ENCODE measurements around the gene NSG2. TPM values are rescaled to one million over a fixed set of nuclear protein-coding genes. Genes with fewer than 3 reads are reported as not detected.
A peak's percentile ranks its signal among the peaks of the same experiment; 100 is the strongest.

NSG2 gene
- polyA plus RNA-seq (2012; ENCODE audit: insufficient read depth, insufficient read length, low read depth) = 325 TPM

DNA sequence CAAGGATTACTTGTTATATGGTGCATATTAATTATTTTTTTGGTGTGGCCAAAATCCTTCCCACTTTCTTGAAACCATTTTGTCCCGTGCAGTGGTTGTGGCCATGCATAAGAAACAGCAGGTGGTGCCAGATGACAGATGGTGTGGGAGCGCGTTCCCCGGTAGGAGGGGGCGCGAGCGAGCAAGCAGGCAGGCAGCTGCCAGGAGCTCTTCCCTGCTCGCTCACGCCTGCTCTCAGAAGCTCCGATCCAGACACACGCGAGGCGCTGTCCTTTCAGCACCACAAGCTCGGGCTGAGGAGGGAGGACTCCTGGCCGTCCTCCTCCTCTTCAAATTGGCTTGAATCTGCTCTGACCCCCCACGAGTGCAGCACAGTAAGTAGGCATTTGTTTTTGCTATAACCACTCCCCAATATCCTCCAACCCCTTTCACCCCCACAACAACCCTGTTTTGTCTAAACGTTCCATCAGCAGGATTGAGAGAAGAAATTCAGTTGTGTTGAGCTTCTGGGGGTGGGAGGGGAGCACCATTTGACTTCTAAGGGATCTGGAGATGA lies at the start of gene NSG2:
Gene NSG2, plus strand, starts transcription at position 237 of the 556 bp plus-strand sequence. CDS start 1,050 bp downstream, outside the sequence.
- Histone ChIP-seq H3K4me1 (peaks cover 15% of the 10 kb centered on the region), H3K36me3 (peaks cover 41% of the 10 kb centered on the region), H3K4me3 (ENCODE audit: low read depth, low read length) (peak within 1 kb of the TSS; percentile 96), H3K27me3 (no peaks in the 10 kb centered on the region), H3K9me3 (no peaks in the 10 kb centered on the region)
- TF ChIP-seq, protein P1, sequence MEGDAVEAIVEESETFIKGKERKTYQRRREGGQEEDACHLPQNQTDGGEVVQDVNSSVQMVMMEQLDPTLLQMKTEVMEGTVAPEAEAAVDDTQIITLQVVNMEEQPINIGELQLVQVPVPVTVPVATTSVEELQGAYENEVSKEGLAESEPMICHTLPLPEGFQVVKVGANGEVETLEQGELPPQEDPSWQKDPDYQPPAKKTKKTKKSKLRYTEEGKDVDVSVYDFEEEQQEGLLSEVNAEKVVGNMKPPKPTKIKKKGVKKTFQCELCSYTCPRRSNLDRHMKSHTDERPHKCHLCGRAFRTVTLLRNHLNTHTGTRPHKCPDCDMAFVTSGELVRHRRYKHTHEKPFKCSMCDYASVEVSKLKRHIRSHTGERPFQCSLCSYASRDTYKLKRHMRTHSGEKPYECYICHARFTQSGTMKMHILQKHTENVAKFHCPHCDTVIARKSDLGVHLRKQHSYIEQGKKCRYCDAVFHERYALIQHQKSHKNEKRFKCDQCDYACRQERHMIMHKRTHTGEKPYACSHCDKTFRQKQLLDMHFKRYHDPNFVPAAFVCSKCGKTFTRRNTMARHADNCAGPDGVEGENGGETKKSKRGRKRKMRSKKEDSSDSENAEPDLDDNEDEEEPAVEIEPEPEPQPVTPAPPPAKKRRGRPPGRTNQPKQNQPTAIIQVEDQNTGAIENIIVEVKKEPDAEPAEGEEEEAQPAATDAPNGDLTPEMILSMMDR (IDR thresholded peaks at IDR 0.05; ENCODE audit: low read depth, low read length) = peak; percentile 99
- DNase-seq = peak; percentile 94

DNA sequence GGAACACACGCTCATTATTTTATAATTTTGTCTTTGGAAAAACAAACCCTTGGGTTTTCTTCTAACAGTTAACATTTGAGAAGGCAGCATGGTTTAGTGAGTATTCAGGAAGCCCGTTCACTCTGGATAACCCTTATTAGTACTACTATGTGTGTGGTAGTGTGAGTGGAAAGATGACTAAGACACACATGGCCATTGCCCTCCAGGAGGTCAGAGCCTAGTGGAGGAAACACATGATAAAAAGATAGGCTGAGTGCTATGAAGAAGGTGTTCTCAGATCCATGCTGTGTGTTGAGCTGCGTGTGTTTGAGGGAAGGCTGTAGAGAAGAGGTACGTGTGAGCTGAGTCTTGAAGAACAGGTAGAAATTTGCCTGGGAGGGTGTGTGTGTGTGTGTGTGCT lies 48.2 kb upstream of the NSG2 start:
- Histone ChIP-seq H3K9me3 (no peaks in the 10 kb centered on the region), H3K36me3 (no peaks in the 10 kb centered on the region), H3K4me3 (ENCODE audit: low read depth, low read length) (no peak overlapping the region), H3K27me3 (no peaks in the 10 kb centered on the region; the same call in 1 of the 2 replicates), H3K4me1 (no peaks in the 10 kb centered on the region)
- TF ChIP-seq, protein P1 (IDR thresholded peaks at IDR 0.05; ENCODE audit: low read depth, low read length) = no peak
- DNase-seq = no peak

DNA sequence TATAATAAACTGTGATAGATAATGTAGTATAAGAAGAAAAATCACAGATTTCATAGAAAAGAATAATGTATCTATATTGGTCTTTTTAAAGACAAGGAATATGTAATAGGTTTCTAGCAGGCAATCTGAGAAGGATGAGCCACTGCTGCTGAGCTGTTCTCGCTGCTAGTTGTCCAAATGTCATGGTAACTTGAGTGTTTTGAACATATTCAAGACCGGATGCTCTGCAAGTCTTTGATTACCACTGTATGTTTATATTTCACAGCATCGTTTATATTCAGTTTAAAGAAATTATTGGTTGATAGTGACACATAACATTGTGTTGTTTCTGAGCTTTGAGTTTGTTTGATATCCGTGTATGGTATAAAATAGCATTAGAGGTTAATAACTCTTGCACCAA lies 47.0 kb upstream of the NSG2 start:
- Histone ChIP-seq H3K36me3 (no peaks in the 10 kb centered on the region), H3K27me3 (no peaks in the 10 kb centered on the region; the same call in 1 of the 2 replicates), H3K9me3 (no peaks in the 10 kb centered on the region), H3K4me1 (no peaks in the 10 kb centered on the region), H3K4me3 (ENCODE audit: low read depth, low read length) (no peak overlapping the region)
- TF ChIP-seq, protein P1 (IDR thresholded peaks at IDR 0.05; ENCODE audit: low read depth, low read length) = no peak
- no peak for DNase-seq

DNA sequence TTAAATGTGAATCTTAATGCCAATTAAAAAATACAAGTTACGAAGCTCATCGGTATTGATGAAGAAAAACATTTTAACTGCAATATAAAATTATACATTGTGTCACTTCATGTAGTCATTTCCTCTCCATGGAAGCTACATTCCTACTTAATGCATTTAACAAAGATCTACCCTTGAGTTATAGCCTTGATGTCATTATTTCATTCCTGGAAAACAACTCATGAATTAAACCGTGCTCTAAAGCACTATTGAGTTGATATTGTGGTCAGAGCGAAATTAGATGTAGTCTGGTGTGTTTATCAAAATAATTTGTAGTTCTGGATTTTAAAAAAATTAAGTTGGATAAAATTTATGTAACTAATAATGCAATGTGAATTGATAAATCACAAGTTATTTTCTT lies 45.4 kb upstream of the NSG2 start:
- Histone ChIP-seq H3K9me3 (no peaks in the 10 kb centered on the region), H3K4me3 (ENCODE audit: low read depth, low read length) (no peak overlapping the region), H3K4me1 (no peaks in the 10 kb centered on the region), H3K27me3 (no peaks in the 10 kb centered on the region; the same call in 1 of the 2 replicates), H3K36me3 (no peaks in the 10 kb centered on the region)
- TF ChIP-seq, protein P1 (IDR thresholded peaks at IDR 0.05; ENCODE audit: low read depth, low read length) = no peak
- no peak for DNase-seq

DNA sequence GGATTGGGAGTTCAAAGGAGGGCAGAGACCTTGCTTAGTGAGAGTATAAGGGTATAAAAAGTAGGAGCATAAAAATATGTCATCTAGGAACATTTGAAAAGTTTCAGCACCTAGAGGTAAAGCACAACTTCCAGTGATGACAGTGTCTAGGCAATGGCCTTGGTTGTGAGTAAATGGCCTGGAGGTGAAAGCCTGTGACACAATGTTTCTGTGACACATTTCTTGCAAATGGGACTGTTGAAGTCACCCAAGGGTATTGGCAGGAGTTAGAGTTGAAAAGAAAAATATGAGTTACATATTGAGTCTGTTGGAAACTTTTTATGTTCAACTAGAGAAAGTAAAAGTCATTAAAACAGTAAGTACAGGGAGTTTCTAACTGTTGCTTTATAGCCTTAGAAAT lies 41.7 kb upstream of the NSG2 start:
- TF ChIP-seq, protein P1 (IDR thresholded peaks at IDR 0.05; ENCODE audit: low read depth, low read length) = no peak
- H3K9me3 ChIP-seq = no peaks in the 10 kb centered on the region
- no peaks in the 10 kb centered on the region for H3K36me3 ChIP-seq
- H3K4me1 ChIP-seq = no peaks in the 10 kb centered on the region
- H3K27me3 ChIP-seq = no peaks in the 10 kb centered on the region
- DNase-seq = no peak
- H3K4me3 ChIP-seq (ENCODE audit: low read depth, low read length) = no peak overlapping the region

DNA sequence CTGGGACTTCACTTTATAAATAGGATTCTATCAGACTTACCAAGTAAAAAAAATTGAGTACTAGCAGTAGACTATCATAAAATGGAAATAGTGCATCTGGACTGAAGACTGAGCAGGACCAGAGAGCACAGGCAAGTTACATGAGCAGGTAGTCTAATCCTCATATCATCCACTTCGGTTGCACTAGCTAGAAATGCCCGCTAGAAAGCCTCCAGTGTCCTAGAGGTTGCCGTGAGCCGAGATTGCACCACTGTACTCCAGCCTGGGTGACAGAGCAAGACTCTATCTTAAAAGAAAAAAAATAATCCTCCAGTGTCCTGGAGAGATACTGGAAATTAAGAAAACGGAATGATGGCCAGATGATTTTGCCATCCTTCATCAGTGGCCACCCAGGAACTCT lies 36.6 kb upstream of the NSG2 start:
- Histone ChIP-seq H3K4me3 (ENCODE audit: low read depth, low read length) (no peak overlapping the region), H3K4me1 (no peaks in the 10 kb centered on the region), H3K9me3 (no peaks in the 10 kb centered on the region), H3K36me3 (no peaks in the 10 kb centered on the region), H3K27me3 (no peaks in the 10 kb centered on the region; the same call in 1 of the 2 replicates)
- TF ChIP-seq, protein P1 (IDR thresholded peaks at IDR 0.05; ENCODE audit: low read depth, low read length) = no peak
- DNase-seq = no peak

Measured in BE2C (cell line).